Liver (tissue), 3 donors: ENCODE data around the gene TRIM72.

Experiments used
- EGR1 ChIP-seq, 2 donors: IDR thresholded peaks; 2 replicates each; pipeline ENCODE4 v1.6.1; 2016 to 2018; ENCODE audit warnings: antibody characterized with exemption in 2 of 2, low read depth in 2 of 2
- FOXA1 ChIP-seq: IDR thresholded peaks from 2 replicates; pipeline ENCODE4 v1.6.1; 2016; ENCODE audit warnings: antibody characterized with exemption
- JUND ChIP-seq, 2 donors: IDR thresholded peaks; 2 replicates each; pipeline ENCODE4 v1.6.1; 2016; ENCODE audit warnings: antibody characterized with exemption in 2 of 2
- NR2F2 ChIP-seq: IDR thresholded peaks from 2 replicates; pipeline ENCODE4 v1.6.1; 2016; ENCODE audit warnings: antibody characterized with exemption
- RAD21 ChIP-seq, 2 donors: IDR thresholded peaks; 2 replicates each; pipeline ENCODE4 v1.6.1; 2016; ENCODE audit warnings: antibody characterized with exemption in 2 of 2, mild to moderate bottlenecking in 2 of 2
- RXRA ChIP-seq, 2 donors: IDR thresholded peaks; 2 replicates each; pipeline ENCODE4 v1.6.1; 2017 to 2018; ENCODE audit warnings: antibody characterized with exemption in 2 of 2, mild to moderate bottlenecking in 1 of 2
- SP1 ChIP-seq: IDR thresholded peaks from 2 replicates; pipeline ENCODE4 v1.6.1; 2018; ENCODE audit warnings: antibody characterized with exemption, mild to moderate bottlenecking
- TAF1 ChIP-seq: conservative IDR thresholded peaks from 2 replicates; pipeline ENCODE4 v1.6.1; 2016; ENCODE audit warnings: antibody characterized with exemption, mild to moderate bottlenecking
- YY1 ChIP-seq: IDR thresholded peaks from 2 replicates; pipeline ENCODE4 v1.6.1; 2016; ENCODE audit warnings: antibody characterized with exemption, mild to moderate bottlenecking
- TF ChIP-seq, protein P1 (sequence below): fragments of 150-350 bp; IDR thresholded peaks from 2 replicates; pipeline ENCODE4 v1.5.1; 2017; ENCODE audit warnings: improper control_type of control experiment, low read depth, low read length; ENCODE audit not compliant: missing input control
- TF ChIP-seq, protein P2 (sequence below): IDR thresholded peaks from 2 replicates; pipeline ENCODE4 v1.6.1; 2016; ENCODE audit warnings: antibody characterized with exemption, mild to moderate bottlenecking
- TF ChIP-seq, protein P3 (sequence below): IDR thresholded peaks from 2 replicates; pipeline ENCODE4 v1.6.1; 2016; ENCODE audit warnings: antibody characterized with exemption
- TF ChIP-seq, protein P4 (sequence below): IDR thresholded peaks from 2 replicates; pipeline ENCODE4 v1.6.1; 2016; ENCODE audit warnings: antibody characterized with exemption
- donor health status: healthy.
- donor health status: healthy.

DNA sequence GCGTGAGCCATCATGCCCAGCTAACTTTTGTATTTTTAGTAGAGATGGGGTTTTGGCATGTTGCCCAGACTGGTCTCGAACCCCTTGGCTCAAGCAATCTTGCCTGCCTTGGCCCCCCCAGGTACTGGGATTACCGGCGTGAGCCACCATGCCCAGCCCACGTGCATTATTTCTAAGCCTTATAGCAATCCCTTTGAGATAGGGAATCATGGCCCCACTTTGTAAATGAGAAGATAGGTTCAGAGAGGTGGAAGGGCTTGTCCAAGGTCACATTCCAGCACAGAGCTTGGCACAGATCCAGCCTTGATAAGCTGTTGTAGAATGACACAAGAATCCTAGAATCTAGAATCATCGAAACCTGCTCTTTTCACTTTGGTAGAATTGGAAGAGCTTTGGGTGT lies 7.1 kb upstream of the TRIM72 start:
- TF ChIP-seq, protein P1, sequence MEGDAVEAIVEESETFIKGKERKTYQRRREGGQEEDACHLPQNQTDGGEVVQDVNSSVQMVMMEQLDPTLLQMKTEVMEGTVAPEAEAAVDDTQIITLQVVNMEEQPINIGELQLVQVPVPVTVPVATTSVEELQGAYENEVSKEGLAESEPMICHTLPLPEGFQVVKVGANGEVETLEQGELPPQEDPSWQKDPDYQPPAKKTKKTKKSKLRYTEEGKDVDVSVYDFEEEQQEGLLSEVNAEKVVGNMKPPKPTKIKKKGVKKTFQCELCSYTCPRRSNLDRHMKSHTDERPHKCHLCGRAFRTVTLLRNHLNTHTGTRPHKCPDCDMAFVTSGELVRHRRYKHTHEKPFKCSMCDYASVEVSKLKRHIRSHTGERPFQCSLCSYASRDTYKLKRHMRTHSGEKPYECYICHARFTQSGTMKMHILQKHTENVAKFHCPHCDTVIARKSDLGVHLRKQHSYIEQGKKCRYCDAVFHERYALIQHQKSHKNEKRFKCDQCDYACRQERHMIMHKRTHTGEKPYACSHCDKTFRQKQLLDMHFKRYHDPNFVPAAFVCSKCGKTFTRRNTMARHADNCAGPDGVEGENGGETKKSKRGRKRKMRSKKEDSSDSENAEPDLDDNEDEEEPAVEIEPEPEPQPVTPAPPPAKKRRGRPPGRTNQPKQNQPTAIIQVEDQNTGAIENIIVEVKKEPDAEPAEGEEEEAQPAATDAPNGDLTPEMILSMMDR, result no peak
- TF ChIP-seq SP1 (no peak), RXRA (IDR thresholded peaks at IDR 0.05) (no peak), RAD21 (IDR thresholded peaks at IDR 0.05) (no peak), EGR1 (IDR thresholded peaks at IDR 0.05; ENCODE audit: low read depth in 2 of 2) (no peak), TAF1 (no peak), JUND (IDR thresholded peaks at IDR 0.05) (no peak), YY1 (no peak), NR2F2 (no peak), FOXA1 (no peak)
- TF ChIP-seq, protein P2, sequence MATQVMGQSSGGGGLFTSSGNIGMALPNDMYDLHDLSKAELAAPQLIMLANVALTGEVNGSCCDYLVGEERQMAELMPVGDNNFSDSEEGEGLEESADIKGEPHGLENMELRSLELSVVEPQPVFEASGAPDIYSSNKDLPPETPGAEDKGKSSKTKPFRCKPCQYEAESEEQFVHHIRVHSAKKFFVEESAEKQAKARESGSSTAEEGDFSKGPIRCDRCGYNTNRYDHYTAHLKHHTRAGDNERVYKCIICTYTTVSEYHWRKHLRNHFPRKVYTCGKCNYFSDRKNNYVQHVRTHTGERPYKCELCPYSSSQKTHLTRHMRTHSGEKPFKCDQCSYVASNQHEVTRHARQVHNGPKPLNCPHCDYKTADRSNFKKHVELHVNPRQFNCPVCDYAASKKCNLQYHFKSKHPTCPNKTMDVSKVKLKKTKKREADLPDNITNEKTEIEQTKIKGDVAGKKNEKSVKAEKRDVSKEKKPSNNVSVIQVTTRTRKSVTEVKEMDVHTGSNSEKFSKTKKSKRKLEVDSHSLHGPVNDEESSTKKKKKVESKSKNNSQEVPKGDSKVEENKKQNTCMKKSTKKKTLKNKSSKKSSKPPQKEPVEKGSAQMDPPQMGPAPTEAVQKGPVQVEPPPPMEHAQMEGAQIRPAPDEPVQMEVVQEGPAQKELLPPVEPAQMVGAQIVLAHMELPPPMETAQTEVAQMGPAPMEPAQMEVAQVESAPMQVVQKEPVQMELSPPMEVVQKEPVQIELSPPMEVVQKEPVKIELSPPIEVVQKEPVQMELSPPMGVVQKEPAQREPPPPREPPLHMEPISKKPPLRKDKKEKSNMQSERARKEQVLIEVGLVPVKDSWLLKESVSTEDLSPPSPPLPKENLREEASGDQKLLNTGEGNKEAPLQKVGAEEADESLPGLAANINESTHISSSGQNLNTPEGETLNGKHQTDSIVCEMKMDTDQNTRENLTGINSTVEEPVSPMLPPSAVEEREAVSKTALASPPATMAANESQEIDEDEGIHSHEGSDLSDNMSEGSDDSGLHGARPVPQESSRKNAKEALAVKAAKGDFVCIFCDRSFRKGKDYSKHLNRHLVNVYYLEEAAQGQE, result no peak
- TF ChIP-seq, protein P3, sequence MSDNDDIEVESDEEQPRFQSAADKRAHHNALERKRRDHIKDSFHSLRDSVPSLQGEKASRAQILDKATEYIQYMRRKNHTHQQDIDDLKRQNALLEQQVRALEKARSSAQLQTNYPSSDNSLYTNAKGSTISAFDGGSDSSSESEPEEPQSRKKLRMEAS, result no peak
- TF ChIP-seq, protein P4, sequence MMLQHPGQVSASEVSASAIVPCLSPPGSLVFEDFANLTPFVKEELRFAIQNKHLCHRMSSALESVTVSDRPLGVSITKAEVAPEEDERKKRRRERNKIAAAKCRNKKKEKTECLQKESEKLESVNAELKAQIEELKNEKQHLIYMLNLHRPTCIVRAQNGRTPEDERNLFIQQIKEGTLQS, result no peak
